Chondrocyte (in vitro differentiated cells): Measurements from ENCODE around the gene DNHD1. TPM values are rescaled to one million over a fixed set of nuclear protein-coding genes. Genes with fewer than 3 reads are reported as not detected.

Experiments
- DNase-seq: peaks from one replicate; pipeline ENCODE4 v3.0.0; 2021; ENCODE audit warnings: mixed read lengths, low spot score
- H3K27ac Mint-ChIP-seq: one replicate; pipeline ENCODE4 v1.8.0; 2021; ENCODE audit warnings: mild to moderate bottlenecking, moderate library complexity, mixed read lengths; ENCODE audit not compliant: unreplicated experiment
- H3K27me3 Mint-ChIP-seq: 2 replicates; pipeline ENCODE4 v1.8.0; 2021; ENCODE audit warnings: low read depth, mixed read lengths
- H3K36me3 Mint-ChIP-seq: 2 replicates; pipeline ENCODE4 v1.8.0; 2021; ENCODE audit warnings: low read depth, mixed read lengths
- H3K4me1 Mint-ChIP-seq: 2 replicates; pipeline ENCODE4 v1.8.0; 2021; ENCODE audit warnings: low read depth, mild to moderate bottlenecking, mixed read lengths
- H3K4me3 Mint-ChIP-seq: one replicate; pipeline ENCODE4 v1.8.0; 2021; ENCODE audit warnings: mild to moderate bottlenecking, moderate library complexity, mixed read lengths; ENCODE audit not compliant: unreplicated experiment
- H3K9me3 Mint-ChIP-seq: 2 replicates; pipeline ENCODE4 v1.8.0; 2021; ENCODE audit warnings: low read depth, mixed read lengths
- CTCF ChIP-seq: fragments of 200-600 bp; sonication (generic); IDR thresholded peaks from 2 replicates; pipeline ENCODE4 v1.5.0; 2021; ENCODE audit warnings: antibody characterized with exemption, mild to moderate bottlenecking, moderate library complexity
- total RNA-seq: library from RNA; stranded (reverse); gene quantifications from 3 replicates; pipeline ENCODE4 v1.2.1, GENCODE V29; 2021

Gene DNHD1
- total RNA-seq, 1 donor from 2014 or later = 3.8 TPM

- TF ChIP-seq CTCF = no peak
- Mint-ChIP-seq H3K36me3 (peaks cover 6% of the 10 kb centered on the region), H3K4me3 (no peak overlapping the region), H3K27ac (no peak overlapping the region), H3K27me3 (no peaks in the 10 kb centered on the region), H3K4me1 (peaks cover 11% of the 10 kb centered on the region), H3K9me3 (no peaks in the 10 kb centered on the region)
- no peak for DNase-seq
These were observed 1.5 kb downstream of the DNHD1 start for GRCh38 chr11:6498544-6498943.

GRCh38 chr11:6502382-6502781, 5.3 kb downstream of the DNHD1 start:
- Mint-ChIP-seq H3K36me3 (peaks cover 6% of the 10 kb centered on the region), H3K27ac (no peak overlapping the region), H3K27me3 (no peaks in the 10 kb centered on the region), H3K9me3 (no peaks in the 10 kb centered on the region), H3K4me1 (peaks cover 16% of the 10 kb centered on the region), H3K4me3 (no peak overlapping the region)
- no peak for DNase-seq
- TF ChIP-seq CTCF = no peak

GRCh38 chr11:6504166-6504565, 7.1 kb downstream of the DNHD1 start:
- no peak overlapping the region for H3K4me3 Mint-ChIP-seq
- H3K27ac Mint-ChIP-seq = no peak overlapping the region
- H3K36me3 Mint-ChIP-seq = peaks cover 4% of the 10 kb centered on the region
- DNase-seq = no peak
- no peak for TF ChIP-seq CTCF
- H3K27me3 Mint-ChIP-seq = no peaks in the 10 kb centered on the region
- H3K4me1 Mint-ChIP-seq = peaks cover 16% of the 10 kb centered on the region
- H3K9me3 Mint-ChIP-seq = no peaks in the 10 kb centered on the region

DNA sequence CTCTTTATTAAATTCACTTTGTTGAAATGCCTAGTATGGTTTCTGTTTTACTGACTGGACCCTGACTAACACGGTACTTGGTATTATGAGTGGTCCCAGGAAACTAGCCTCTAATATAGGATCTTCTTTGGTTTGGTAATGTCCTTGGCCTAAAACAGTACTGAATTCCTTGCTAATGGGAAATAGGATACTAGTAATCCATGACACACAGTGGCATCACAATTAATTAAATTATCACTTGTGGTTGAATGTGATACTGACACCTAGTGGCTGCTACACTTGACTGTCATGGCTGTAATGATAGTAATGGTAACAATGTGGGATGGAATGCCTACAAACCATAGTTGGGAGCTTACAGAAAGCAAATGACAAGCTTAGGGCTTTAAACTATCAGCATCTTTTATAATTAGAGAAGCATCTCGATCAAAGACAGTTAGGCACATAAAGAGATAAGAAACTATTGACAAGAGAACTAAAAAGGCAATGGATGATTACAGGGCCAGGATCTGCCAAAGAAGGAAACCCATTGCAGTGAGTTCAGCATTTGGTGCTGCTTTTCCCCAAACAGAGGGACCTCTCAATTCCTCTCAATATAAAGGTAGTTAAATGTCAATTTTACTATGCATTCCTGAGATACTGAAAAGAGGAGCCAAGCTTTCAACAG, 8.6 kb downstream of the DNHD1 start:
- Mint-ChIP-seq H3K4me1 (peaks cover 10% of the 10 kb centered on the region), H3K27ac (no peak overlapping the region), H3K27me3 (no peaks in the 10 kb centered on the region), H3K9me3 (no peaks in the 10 kb centered on the region), H3K36me3 (peaks cover 7% of the 10 kb centered on the region), H3K4me3 (no peak overlapping the region)
- DNase-seq = no peak
- TF ChIP-seq CTCF = peak; percentile 93

DNA sequence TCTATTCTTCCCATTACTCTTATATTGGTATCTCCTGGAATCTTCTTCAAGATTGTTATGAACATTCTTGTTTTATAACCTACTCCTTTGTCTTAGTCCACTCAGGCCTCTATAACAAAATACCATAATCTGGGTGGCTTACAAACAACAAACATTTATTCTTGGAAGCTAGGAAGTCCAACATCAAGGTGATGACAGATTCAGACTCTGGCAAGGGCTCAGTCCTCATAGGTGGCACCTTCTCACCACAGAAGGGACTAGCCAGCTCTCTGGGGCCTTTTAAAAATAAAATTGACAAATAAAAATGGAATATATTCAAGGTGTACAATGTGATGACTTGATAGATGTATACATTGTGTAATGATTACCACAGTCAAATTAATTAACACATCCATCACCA, 19.8 kb downstream of the DNHD1 start:
- no peak for DNase-seq
- Mint-ChIP-seq H3K4me1 (peaks cover 20% of the 10 kb centered on the region), H3K27ac (no peak overlapping the region), H3K36me3 (peaks cover 8% of the 10 kb centered on the region), H3K9me3 (peaks cover 4% of the 10 kb centered on the region), H3K4me3 (no peak overlapping the region), H3K27me3 (no peaks in the 10 kb centered on the region)
- no peak for TF ChIP-seq CTCF
